Karpas-422 (cell line): ENCODE results near the gene VPS29. TPM values are rescaled to one million over a fixed set of nuclear protein-coding genes. Genes with fewer than 3 reads are reported as not detected.
"Not testable (repeated sequence)": the region's sequence is repeated elsewhere in the genome, so short reads cannot be mapped to it uniquely, and the experiment has no call there.

Experiments used
- DNase-seq: peaks from one replicate; pipeline ENCODE4 v3.0.0-alpha.2; 2015
- H2AFZ ChIP-seq: fragments of 200-600 bp; sonication (generic); 2 replicates; pipeline ENCODE4 v1.6.1; 2014; ENCODE audit warnings: antibody characterized with exemption, low read length, mixed read lengths
- H3K27ac ChIP-seq: fragments of 200-600 bp; sonication (generic); 2 replicates; pipeline ENCODE4 v1.5.1; 2014; ENCODE audit warnings: mild to moderate bottlenecking, low read length, moderate library complexity
- H3K27me3 ChIP-seq: fragments of 200-600 bp; sonication (generic); 2 replicates; pipeline ENCODE4 v1.6.1; 2014; ENCODE audit warnings: low read length, mixed read lengths
- H3K36me3 ChIP-seq: fragments of 200-600 bp; sonication (generic); 2 replicates; pipeline ENCODE4 v1.6.1; 2014; ENCODE audit warnings: low read length, mixed read lengths; ENCODE audit not compliant: insufficient read depth
- H3K4me1 ChIP-seq: fragments of 200-600 bp; sonication (generic); 2 replicates; pipeline ENCODE4 v1.6.1; 2014; ENCODE audit warnings: mild to moderate bottlenecking, low read length, mixed read lengths
- H3K4me2 ChIP-seq: fragments of 200-600 bp; sonication (generic); 2 replicates; pipeline ENCODE4 v1.6.1; 2014; ENCODE audit warnings: low read length, low read depth, mild to moderate bottlenecking; ENCODE audit not compliant: poor library complexity, severe bottlenecking
- H3K4me3 ChIP-seq: fragments of 200-600 bp; sonication (generic); 2 replicates; pipeline ENCODE4 v1.5.1; 2014; ENCODE audit warnings: mild to moderate bottlenecking, antibody characterized with exemption, low read length, mixed read lengths
- H3K79me2 ChIP-seq: fragments of 200-600 bp; sonication (generic); 2 replicates; pipeline ENCODE4 v1.6.1; 2014; ENCODE audit warnings: mild to moderate bottlenecking, low read length, mixed read lengths
- H3K9ac ChIP-seq: fragments of 200-600 bp; sonication (generic); 2 replicates; pipeline ENCODE4 v1.6.0; 2014; ENCODE audit warnings: low read length
- H3K9me2 ChIP-seq: fragments of 200-600 bp; sonication (generic), shearing (Covaris generic); replicated peaks from 2 replicates; pipeline ENCODE4 v1.6.0; 2014; ENCODE audit warnings: mild to moderate bottlenecking, low read length, moderate library complexity; ENCODE audit not compliant: insufficient read depth
- H3K9me3 ChIP-seq: fragments of 300-700, 200-600 bp; sonication (generic); 2 replicates; pipeline ENCODE4 v1.6.1; 2014; ENCODE audit warnings: low read length, mixed read lengths
- H4K20me1 ChIP-seq: fragments of 200-600 bp; sonication (generic); 2 replicates; pipeline ENCODE4 v1.6.1; 2014; ENCODE audit warnings: mild to moderate bottlenecking, antibody characterized with exemption, low read length, low read depth; ENCODE audit not compliant: insufficient read depth
- total RNA-seq: library from RNA; depleted of rRNA; stranded (reverse); fragments of >200 nt; shearing (Covaris generic); gene quantifications from 2 replicates; pipeline ENCODE4 v1.2.3, GENCODE V29; 2014; ENCODE audit warnings: low replicate concordance

VPS29 gene
- total RNA-seq, 1 experiment from 2014 or later, result 103 TPM

- H3K27me3 ChIP-seq, result no peaks in the 10 kb centered on the region
- H3K9me3 ChIP-seq, result no peaks in the 10 kb centered on the region
- H2AFZ ChIP-seq, result no peak overlapping the region
- H3K4me1 ChIP-seq, result peaks cover 86% of the 10 kb centered on the region
- H3K27ac ChIP-seq, result peak overlapping the region; percentile 94
- H4K20me1 ChIP-seq, result no peaks in the 10 kb centered on the region
- peak overlapping the region; percentile 52 for H3K4me2 ChIP-seq
- H3K36me3 ChIP-seq, result peaks cover 29% of the 10 kb centered on the region
- DNase-seq, result no peak
- H3K9ac ChIP-seq, result peak overlapping the region; percentile 6; the same call in 1 of the 2 replicates
- no peaks in the 10 kb centered on the region for H3K9me2 ChIP-seq
- no peak overlapping the region for H3K4me3 ChIP-seq
- peaks cover 46% of the 10 kb centered on the region for H3K79me2 ChIP-seq
These were observed 31.7 kb upstream of the VPS29 start for GRCh38 chr12:110533607-110534006.

GRCh38 chr12:110532644-110533043, 30.7 kb upstream of the VPS29 start:
- Histone ChIP-seq H3K9me3 (no peaks in the 10 kb centered on the region), H3K79me2 (peaks cover 38% of the 10 kb centered on the region), H3K4me2 (peak overlapping the region; percentile 52), H3K4me1 (peaks cover 77% of the 10 kb centered on the region), H3K9me2 (no peaks in the 10 kb centered on the region), H4K20me1 (no peaks in the 10 kb centered on the region), H3K27ac (peak overlapping the region; percentile 94), H3K4me3 (peak overlapping the region; percentile 0; the same call in 1 of the 2 replicates), H3K9ac (peak overlapping the region; percentile 35; the same call in 1 of the 2 replicates), H3K27me3 (no peaks in the 10 kb centered on the region), H3K36me3 (peaks cover 19% of the 10 kb centered on the region; the same call in 1 of the 2 replicates), H2AFZ (no peak overlapping the region)
- no peak for DNase-seq

- Histone ChIP-seq H3K27ac (peak overlapping the region; percentile 94), H3K27me3 (no peaks in the 10 kb centered on the region), H4K20me1 (no peaks in the 10 kb centered on the region), H3K9me3 (no peaks in the 10 kb centered on the region), H3K4me2 (peak overlapping the region; percentile 52), H3K9ac (peak overlapping the region; percentile 35), H3K9me2 (no peaks in the 10 kb centered on the region), H2AFZ (no peak overlapping the region), H3K79me2 (peaks cover 34% of the 10 kb centered on the region), H3K4me1 (peaks cover 69% of the 10 kb centered on the region), H3K4me3 (peak overlapping the region; percentile 11; the same call in 1 of the 2 replicates), H3K36me3 (peaks cover 14% of the 10 kb centered on the region; the same call in 1 of the 2 replicates)
- DNase-seq, result peak; percentile 77
These were observed 29.9 kb upstream of the VPS29 start for GRCh38 chr12:110531741-110532333.

GRCh38 chr12:110530511-110530910, 28.6 kb upstream of the VPS29 start:
- Histone ChIP-seq H3K9ac (peak overlapping the region; percentile 35), H3K27me3 (no peaks in the 10 kb centered on the region), H3K36me3 (peaks cover 4% of the 10 kb centered on the region; the same call in 1 of the 2 replicates), H3K79me2 (peaks cover 21% of the 10 kb centered on the region), H3K4me2 (peak overlapping the region; percentile 52), H3K27ac (peak overlapping the region; percentile 94), H3K9me2 (no peaks in the 10 kb centered on the region), H4K20me1 (no peaks in the 10 kb centered on the region), H2AFZ (no peak overlapping the region), H3K9me3 (no peaks in the 10 kb centered on the region), H3K4me3 (peak overlapping the region; percentile 28), H3K4me1 (peaks cover 55% of the 10 kb centered on the region)
- DNase-seq, result peak; percentile 86

- Histone ChIP-seq H3K9me2 (no peaks in the 10 kb centered on the region), H2AFZ (no peak overlapping the region)
These were observed 26.4 kb upstream of the VPS29 start for GRCh38 chr12:110528277-110528839.

GRCh38 chr12:110520876-110521712, 19.2 kb upstream of the VPS29 start:
- H3K27ac ChIP-seq, DNase-seq, H3K9me3 ChIP-seq, H3K36me3 ChIP-seq, H3K4me2 ChIP-seq, H2AFZ ChIP-seq, H4K20me1 ChIP-seq, H3K4me3 ChIP-seq, H3K4me1 ChIP-seq, H3K9ac ChIP-seq, H3K79me2 ChIP-seq, H3K9me2 ChIP-seq, H3K27me3 ChIP-seq: not testable (repeated sequence)

More at GRCh38 chr12:110528277-110528839, 26.4 kb upstream of the VPS29 start:
- DNase-seq, result no peak
- peaks cover 34% of the 10 kb centered on the region for H3K4me1 ChIP-seq
- H4K20me1 ChIP-seq, result no peaks in the 10 kb centered on the region
- 0 out of 2 replicates have a peak, but pooled peaks cover 3% of the 10 kb centered on the region for H3K36me3 ChIP-seq
- no peak overlapping the region for H3K4me2 ChIP-seq
- H3K9ac ChIP-seq, result no peak overlapping the region
- H3K4me3 ChIP-seq, result no peak overlapping the region
- no peaks in the 10 kb centered on the region for H3K27me3 ChIP-seq
- H3K9me3 ChIP-seq, result no peaks in the 10 kb centered on the region
- peaks cover 2% of the 10 kb centered on the region; the same call in 1 of the 2 replicates for H3K79me2 ChIP-seq
- H3K27ac ChIP-seq, result no peak overlapping the region

GRCh38 chr12:110518014-110518413, 16.1 kb upstream of the VPS29 start:
- not testable (repeated sequence) for DNase-seq, H4K20me1 ChIP-seq, H3K4me3 ChIP-seq, H3K36me3 ChIP-seq, H2AFZ ChIP-seq, H3K27me3 ChIP-seq, H3K27ac ChIP-seq, H3K9me2 ChIP-seq, H3K9ac ChIP-seq, H3K79me2 ChIP-seq, H3K4me2 ChIP-seq, H3K9me3 ChIP-seq
- peaks cover 15% of the 10 kb centered on the region for H3K4me1 ChIP-seq

- DNase-seq, result no peak
- Histone ChIP-seq H3K9ac (no peak overlapping the region), H3K36me3 (no peaks in the 10 kb centered on the region), H3K27me3 (no peaks in the 10 kb centered on the region), H3K4me2 (no peak overlapping the region), H3K4me1 (peaks cover 15% of the 10 kb centered on the region), H3K9me3 (no peaks in the 10 kb centered on the region), H2AFZ (no peak overlapping the region), H3K79me2 (no peaks in the 10 kb centered on the region), H3K9me2 (no peaks in the 10 kb centered on the region), H3K27ac (no peak overlapping the region), H4K20me1 (no peaks in the 10 kb centered on the region), H3K4me3 (no peak overlapping the region)
These were observed 15.1 kb upstream of the VPS29 start for GRCh38 chr12:110516995-110517394.
